Osteoblast (primary cell): ENCODE measurements around the gene FGF12. TPM values are rescaled to one million over a fixed set of nuclear protein-coding genes. Genes with fewer than 3 reads are reported as not detected.
"Not testable (repeated sequence)": the region's sequence is repeated elsewhere in the genome, so short reads cannot be mapped to it uniquely, and the experiment has no call there.

Experiments used
- DNase-seq: peaks from one replicate; pipeline ENCODE4 v3.0.0; 2011; ENCODE audit warnings: low spot score, mixed read lengths; ENCODE audit not compliant: insufficient read length; ENCODE audit errors: missing footprints
- H2AFZ ChIP-seq: 2 replicates; pipeline ENCODE4 v1.6.0; 2011; ENCODE audit warnings: mild to moderate bottlenecking, low read length
- H3K27ac ChIP-seq: 2 replicates; pipeline ENCODE4 v1.5.1; 2011; ENCODE audit warnings: mild to moderate bottlenecking, low read depth, low read length, moderate library complexity
- H3K27me3 ChIP-seq: 2 replicates; pipeline ENCODE4 v1.6.0; 2012; ENCODE audit warnings: mild to moderate bottlenecking, control low read depth, inconsistent platforms, low read length, moderate library complexity; ENCODE audit not compliant: insufficient read depth
- H3K36me3 ChIP-seq: 2 replicates; pipeline ENCODE4 v1.5.1; 2011; ENCODE audit warnings: mild to moderate bottlenecking, low read length, control low read depth, moderate library complexity; ENCODE audit not compliant: insufficient read depth
- H3K4me1 ChIP-seq: 2 replicates; pipeline ENCODE4 v1.5.1; 2011; ENCODE audit warnings: mild to moderate bottlenecking, low read length, control low read depth, moderate library complexity; ENCODE audit not compliant: insufficient read depth
- H3K4me2 ChIP-seq: 2 replicates; pipeline ENCODE4 v1.6.0; 2011; ENCODE audit warnings: mild to moderate bottlenecking, low read length; ENCODE audit not compliant: insufficient read depth
- H3K4me3 ChIP-seq: fragments of 200-600 bp; sonication (generic); 3 replicates; pipeline ENCODE4 v1.5.1; 2012; ENCODE audit warnings: mild to moderate bottlenecking, low read length, inconsistent platforms; ENCODE audit not compliant: insufficient read depth
- H3K79me2 ChIP-seq: 2 replicates; pipeline ENCODE4 v1.6.0; 2012; ENCODE audit warnings: mild to moderate bottlenecking, low read length, control low read depth, inconsistent platforms; ENCODE audit not compliant: insufficient read depth
- H3K9me3 ChIP-seq: 2 replicates; pipeline ENCODE4 v1.5.1; 2011; ENCODE audit warnings: low read depth, low read length, control low read depth
- H4K20me1 ChIP-seq: 2 replicates; pipeline ENCODE4 v1.6.0; 2012; ENCODE audit warnings: mild to moderate bottlenecking, low read length, control low read depth; ENCODE audit not compliant: insufficient read depth
- total RNA-seq: library from RNA; depleted of rRNA; stranded (reverse); fragments of >200 nt; gene quantifications from 2 replicates; pipeline ENCODE4 v1.2.3, GENCODE V29; 2012
- TF ChIP-seq, protein P1 (sequence below): IDR thresholded peaks from 2 replicates; pipeline ENCODE4 v1.5.1; 2011; ENCODE audit warnings: mild to moderate bottlenecking, low read depth, low read length, moderate library complexity; ENCODE audit errors: extremely low read depth

FGF12 gene
- total RNA-seq, 1 donor, result not detected

DNA sequence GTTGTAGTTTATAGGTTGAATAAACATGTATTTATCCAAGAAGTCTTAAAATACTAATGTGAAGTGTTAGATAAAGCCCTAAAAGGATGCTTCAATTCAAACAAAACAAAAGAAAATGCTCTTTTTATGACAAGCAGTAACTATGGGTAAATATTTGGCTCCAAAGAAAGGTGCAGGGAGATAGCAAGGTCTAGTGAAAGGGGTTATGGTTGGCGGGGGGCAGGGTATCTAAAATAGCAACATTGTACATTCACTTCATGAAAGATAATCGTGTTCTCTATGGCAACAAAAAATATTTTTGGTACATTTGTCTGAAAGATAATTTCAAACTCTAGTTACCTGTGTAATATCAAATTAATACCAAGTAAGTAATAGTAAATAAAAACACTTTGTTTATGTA lies 149.5 kb downstream of the FGF12 start:
- Histone ChIP-seq H3K4me1 (no peaks in the 10 kb centered on the region), H3K36me3 (no peaks in the 10 kb centered on the region), H3K79me2 (no peaks in the 10 kb centered on the region), H4K20me1 (no peaks in the 10 kb centered on the region), H3K27ac (no peak overlapping the region), H3K9me3 (no peaks in the 10 kb centered on the region), H2AFZ (no peak overlapping the region), H3K4me2 (no peak overlapping the region), H3K27me3 (no peaks in the 10 kb centered on the region), H3K4me3 (no peak overlapping the region)
- TF ChIP-seq, protein P1, sequence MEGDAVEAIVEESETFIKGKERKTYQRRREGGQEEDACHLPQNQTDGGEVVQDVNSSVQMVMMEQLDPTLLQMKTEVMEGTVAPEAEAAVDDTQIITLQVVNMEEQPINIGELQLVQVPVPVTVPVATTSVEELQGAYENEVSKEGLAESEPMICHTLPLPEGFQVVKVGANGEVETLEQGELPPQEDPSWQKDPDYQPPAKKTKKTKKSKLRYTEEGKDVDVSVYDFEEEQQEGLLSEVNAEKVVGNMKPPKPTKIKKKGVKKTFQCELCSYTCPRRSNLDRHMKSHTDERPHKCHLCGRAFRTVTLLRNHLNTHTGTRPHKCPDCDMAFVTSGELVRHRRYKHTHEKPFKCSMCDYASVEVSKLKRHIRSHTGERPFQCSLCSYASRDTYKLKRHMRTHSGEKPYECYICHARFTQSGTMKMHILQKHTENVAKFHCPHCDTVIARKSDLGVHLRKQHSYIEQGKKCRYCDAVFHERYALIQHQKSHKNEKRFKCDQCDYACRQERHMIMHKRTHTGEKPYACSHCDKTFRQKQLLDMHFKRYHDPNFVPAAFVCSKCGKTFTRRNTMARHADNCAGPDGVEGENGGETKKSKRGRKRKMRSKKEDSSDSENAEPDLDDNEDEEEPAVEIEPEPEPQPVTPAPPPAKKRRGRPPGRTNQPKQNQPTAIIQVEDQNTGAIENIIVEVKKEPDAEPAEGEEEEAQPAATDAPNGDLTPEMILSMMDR, result no peak
- DNase-seq, result no peak

DNA sequence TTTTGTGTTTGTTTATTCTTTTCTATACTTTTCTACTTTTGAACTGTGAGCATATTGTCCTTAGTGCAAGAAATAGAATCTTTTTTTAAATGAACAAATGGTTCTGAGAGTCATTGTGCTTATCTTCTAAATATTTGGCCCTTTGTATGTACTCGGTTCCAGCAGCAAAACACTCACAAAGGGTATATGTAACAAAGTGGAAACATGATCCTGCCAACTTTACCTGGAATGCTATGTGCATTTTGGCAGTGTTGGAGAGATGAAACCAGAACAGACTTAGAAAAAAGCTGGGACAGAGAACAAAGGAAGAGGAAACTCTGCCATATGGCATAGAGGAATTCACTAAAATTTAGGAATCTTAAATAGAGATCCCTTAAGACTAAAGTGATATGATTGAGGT lies 150.1 kb downstream of the FGF12 start:
- Histone ChIP-seq H3K4me2 (no peak overlapping the region), H3K36me3 (no peaks in the 10 kb centered on the region), H3K27ac (no peak overlapping the region), H3K79me2 (no peaks in the 10 kb centered on the region), H2AFZ (no peak overlapping the region), H3K9me3 (no peaks in the 10 kb centered on the region), H4K20me1 (no peaks in the 10 kb centered on the region), H3K27me3 (no peaks in the 10 kb centered on the region), H3K4me3 (no peak overlapping the region), H3K4me1 (no peaks in the 10 kb centered on the region)
- DNase-seq, result no peak
- TF ChIP-seq, protein P1, result no peak

DNA sequence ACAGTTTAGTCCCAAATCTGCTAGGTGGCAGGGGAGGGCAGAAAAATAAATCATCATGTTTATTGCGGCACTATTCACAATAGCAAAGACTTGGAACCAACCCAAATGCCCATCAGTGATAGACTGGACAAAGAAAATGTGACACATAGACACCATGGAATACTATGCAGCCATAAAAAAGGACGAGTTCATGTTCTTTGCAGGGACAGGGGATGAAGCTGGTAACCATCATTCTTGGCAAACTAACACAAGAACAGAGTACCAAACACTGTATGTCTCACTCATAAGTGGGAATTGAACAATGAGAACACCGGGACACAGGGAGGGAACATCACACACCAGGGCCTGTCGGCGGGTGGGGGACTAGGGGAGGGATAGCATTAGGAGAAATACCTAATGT lies 150.6 kb downstream of the FGF12 start:
- not testable (repeated sequence) for H3K27me3 ChIP-seq, H3K79me2 ChIP-seq, H3K4me3 ChIP-seq, H3K4me1 ChIP-seq, H2AFZ ChIP-seq, H3K4me2 ChIP-seq, DNase-seq, H3K27ac ChIP-seq, H3K9me3 ChIP-seq, H3K36me3 ChIP-seq, H4K20me1 ChIP-seq

DNA sequence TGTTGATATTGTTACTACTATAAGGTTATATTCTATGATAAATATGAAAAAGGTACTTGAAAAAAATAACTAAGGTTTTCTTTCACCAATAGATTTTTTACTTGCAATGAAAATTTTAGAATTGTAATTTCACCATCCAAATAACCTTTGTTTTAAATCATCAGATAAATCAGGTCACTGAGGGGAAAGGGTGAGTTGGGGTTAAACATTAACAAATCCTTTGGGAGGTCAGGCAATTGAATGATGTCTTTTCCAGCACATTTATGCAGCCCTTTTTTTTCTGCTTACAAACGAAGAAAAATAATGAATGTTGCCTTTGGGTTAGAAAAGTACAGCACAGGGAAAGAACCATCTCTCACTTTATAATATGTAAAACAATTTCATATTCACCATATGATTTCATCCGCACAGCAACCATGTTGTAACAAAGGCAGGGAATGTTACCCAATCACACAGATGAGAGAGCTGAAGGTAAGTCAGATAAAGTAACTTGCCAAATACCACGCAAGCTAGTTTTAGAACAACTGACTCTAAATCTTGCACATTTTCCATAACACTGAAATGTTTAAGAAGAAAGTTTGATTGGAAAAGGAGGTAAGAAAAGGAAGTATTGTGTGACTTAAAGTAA lies 151.3 kb downstream of the FGF12 start:
- Histone ChIP-seq H3K4me2 (no peak overlapping the region), H3K27ac (no peak overlapping the region), H3K9me3 (no peaks in the 10 kb centered on the region), H3K79me2 (no peaks in the 10 kb centered on the region), H3K4me3 (no peak overlapping the region), H2AFZ (no peak overlapping the region), H4K20me1 (no peaks in the 10 kb centered on the region), H3K36me3 (no peaks in the 10 kb centered on the region), H3K27me3 (no peaks in the 10 kb centered on the region), H3K4me1 (peaks cover 6% of the 10 kb centered on the region)
- TF ChIP-seq, protein P1, result no peak
- DNase-seq, result no peak
